ENCODE measurements around the gene TBC1D22A. TPM values are rescaled to one million over a fixed set of nuclear protein-coding genes. Genes with fewer than 3 reads are reported as not detected.

Gene TBC1D22A
- total and polyA plus RNA-seq, 11 donors = 9.4 to 30.7 (median 18.6) TPM

GRCh38 chr22:46958191-46958590 is 195.7 kb downstream of the TBC1D22A start:
- Histone ChIP-seq H3K27ac (no peak overlapping the region), H3K4me1 (no peaks in the 10 kb centered on the region), H3K9me3 (no peaks in the 10 kb centered on the region), H3K27me3 (no peaks in the 10 kb centered on the region), H3K4me3 (no peak overlapping the region), H3K36me3 (peaks cover 0 to 8% (median 0%) of the 10 kb centered on the region in 9 donors)
- no peak for ATAC-seq
- DNase-seq = no peak
- no peak for TF ChIP-seq CTCF (IDR thresholded peaks at IDR 0.05)
- TF ChIP-seq POLR2A (IDR thresholded peaks at IDR 0.05) = no peak
- intact Hi-C loops (cut with DNase I) = no loop called here
- 89 to 97% (median 95%) methylated on average over 10 of the region's 10 CpGs for WGBS, 4 donors

GRCh38 chr22:46958658-46959057 is 196.2 kb downstream of the TBC1D22A start:
- 94 to 99% (median 96%) methylated on average over 10 of the region's 10 CpGs for WGBS, 4 donors
- ATAC-seq = no peak
- TF ChIP-seq CTCF (IDR thresholded peaks at IDR 0.05) = no peak
- TF ChIP-seq POLR2A (IDR thresholded peaks at IDR 0.05) = no peak

DNA sequence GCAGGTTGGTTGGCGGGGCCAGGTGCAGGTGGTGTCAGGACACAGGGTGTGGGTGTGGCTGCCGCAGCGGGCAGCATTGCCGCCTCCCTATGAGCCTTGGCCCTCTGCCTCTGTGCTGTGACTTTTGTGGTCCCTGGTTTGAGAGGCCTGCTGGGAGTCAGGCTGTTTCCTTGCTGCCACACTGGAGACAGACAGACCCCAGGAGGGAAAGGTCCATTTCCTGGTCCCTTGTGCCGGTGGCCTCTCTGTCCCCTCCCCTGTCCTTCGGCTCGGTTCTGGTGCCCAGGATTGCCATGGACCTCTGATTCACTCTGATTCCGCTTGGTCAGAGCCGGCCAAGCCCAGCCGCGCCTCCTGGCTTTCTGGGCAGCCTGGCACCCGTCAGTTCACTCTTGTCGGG is 196.9 kb downstream of the TBC1D22A start:
- Histone ChIP-seq H3K27ac (no peak overlapping the region), H3K9me3 (no peaks in the 10 kb centered on the region), H3K36me3 (peaks cover 0 to 8% (median 0%) of the 10 kb centered on the region in 9 donors), H3K4me1 (no peaks in the 10 kb centered on the region), H3K4me3 (no peak overlapping the region), H3K27me3 (no peaks in the 10 kb centered on the region)
- intact Hi-C loops (cut with DNase I) = no loop called here
- WGBS, 4 donors = 90 to 97% (median 92%) methylated on average over 9 to 13 of the region's 13 CpGs
- ATAC-seq (no peak), DNase-seq (no peak)
- no peak for TF ChIP-seq CTCF (IDR thresholded peaks at IDR 0.05)
- TF ChIP-seq POLR2A (IDR thresholded peaks at IDR 0.05) = no peak

More at GRCh38 chr22:46958658-46959057, 196.2 kb downstream of the TBC1D22A start:
- DNase-seq = no peak
- H3K27ac ChIP-seq = no peak overlapping the region
- intact Hi-C loops (cut with DNase I) = no loop called here
- no peak overlapping the region for H3K4me3 ChIP-seq
- H3K4me1 ChIP-seq = no peaks in the 10 kb centered on the region
- H3K36me3 ChIP-seq = peaks cover 0 to 8% (median 0%) of the 10 kb centered on the region in 9 donors
- no peaks in the 10 kb centered on the region for H3K27me3 ChIP-seq
- no peaks in the 10 kb centered on the region for H3K9me3 ChIP-seq

- 84 to 95% (median 91%) methylated on average over 17 of the region's 17 CpGs for WGBS, 4 donors
- intact Hi-C loops (cut with DNase I) = no loop called here
These were observed 199.3 kb downstream of the TBC1D22A start for GRCh38 chr22:46961591-46962295.

More at GRCh38 chr22:46961591-46962295, 199.3 kb downstream of the TBC1D22A start:
- Histone ChIP-seq H3K9me3 (no peaks in the 10 kb centered on the region), H3K27me3 (no peaks in the 10 kb centered on the region), H3K27ac (no peak overlapping the region), H3K4me1 (peaks cover 0 to 5% (median 0%) of the 10 kb centered on the region in 12 donors), H3K4me3 (no peak overlapping the region), H3K36me3 (peaks cover 0 to 5% (median 0%) of the 10 kb centered on the region in 9 donors)
- TF ChIP-seq CTCF (IDR thresholded peaks at IDR 0.05) = no peak
- TF ChIP-seq POLR2A (IDR thresholded peaks at IDR 0.05) = no peak
- no peak for ATAC-seq
- DNase-seq = no peak

All from heart left ventricle (tissue), 16 donors.